GOT3 (cell line): ENCODE results near the gene MSLN.

Experiments
- DNase-seq: peaks from one replicate; lab custom pipeline; 2025; ENCODE audit warnings: mixed read lengths; lab: John Stamatoyannopoulos, UW

MSLN gene

GRCh38 chr16:776824-777223 is 16.3 kb downstream of the MSLN start:
- no peak for DNase-seq

DNA sequence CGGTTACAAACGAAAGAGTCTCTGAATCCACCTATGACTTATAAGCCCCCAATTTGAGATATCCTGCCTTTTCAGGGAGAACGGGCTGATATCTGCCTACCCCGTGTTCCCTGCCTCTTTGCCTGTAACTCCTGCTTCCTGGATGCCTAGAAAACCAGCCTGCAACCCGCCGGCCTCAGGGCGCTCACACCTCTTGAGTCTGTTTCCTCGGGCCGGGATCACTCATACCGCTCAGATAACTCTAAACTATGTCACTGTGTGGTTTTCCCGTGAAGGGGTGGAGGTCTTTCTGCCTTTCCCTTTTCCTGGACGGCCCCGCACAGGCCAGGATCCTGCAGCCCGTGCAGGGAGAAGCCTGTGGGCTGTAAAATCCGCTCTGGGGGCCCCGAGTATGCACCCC is 17.3 kb downstream of the MSLN start:
- no peak for DNase-seq

DNA sequence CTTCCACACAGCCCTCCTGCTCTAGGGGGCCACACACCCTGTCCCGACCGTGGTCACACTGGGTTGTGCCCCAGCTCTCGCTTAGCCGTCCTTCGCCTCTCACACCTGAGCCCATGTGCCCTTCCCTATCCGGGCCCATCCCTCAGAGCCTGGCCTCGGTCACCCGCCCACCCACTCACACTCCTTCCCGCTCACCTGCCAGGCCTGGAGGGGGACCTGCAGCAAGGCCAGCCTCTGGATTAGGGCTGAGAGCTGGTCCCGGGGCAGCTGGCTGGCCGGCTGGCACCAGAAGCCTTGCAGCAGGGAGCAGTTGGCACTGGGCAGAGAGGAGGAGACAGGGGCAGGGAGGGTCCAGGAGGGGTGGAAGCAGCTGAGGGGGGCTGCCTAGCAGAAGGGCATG is 17.9 kb downstream of the MSLN start:
- DNase-seq = no peak

DNA sequence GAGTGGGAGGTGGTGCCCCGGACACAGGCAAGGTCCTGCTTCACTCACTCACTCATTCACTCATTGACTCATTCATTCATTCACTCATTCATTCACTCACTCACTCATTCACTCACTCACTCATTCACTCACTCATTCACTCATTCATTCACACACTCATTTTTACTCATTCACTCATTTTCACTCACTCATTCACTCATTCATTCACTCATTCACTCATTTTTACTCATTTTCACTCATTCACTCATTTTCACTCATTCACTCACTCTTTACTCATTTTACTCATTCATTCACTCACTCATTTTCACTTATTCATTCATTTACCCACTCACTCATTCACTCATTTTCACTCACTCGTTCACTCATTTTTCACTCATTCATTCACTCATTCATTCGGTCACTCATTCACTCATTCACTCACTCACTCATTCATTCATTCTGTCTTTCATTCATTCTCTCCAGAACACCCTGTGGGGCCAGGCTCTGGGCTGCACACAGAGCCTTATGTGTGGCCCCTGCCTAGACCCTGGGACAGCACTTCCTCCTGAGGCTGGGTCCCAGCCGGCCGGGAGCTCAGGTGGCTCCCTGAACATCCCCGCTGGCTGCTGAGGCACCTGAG is 18.5 kb downstream of the MSLN start:
- DNase-seq = no peak

DNA sequence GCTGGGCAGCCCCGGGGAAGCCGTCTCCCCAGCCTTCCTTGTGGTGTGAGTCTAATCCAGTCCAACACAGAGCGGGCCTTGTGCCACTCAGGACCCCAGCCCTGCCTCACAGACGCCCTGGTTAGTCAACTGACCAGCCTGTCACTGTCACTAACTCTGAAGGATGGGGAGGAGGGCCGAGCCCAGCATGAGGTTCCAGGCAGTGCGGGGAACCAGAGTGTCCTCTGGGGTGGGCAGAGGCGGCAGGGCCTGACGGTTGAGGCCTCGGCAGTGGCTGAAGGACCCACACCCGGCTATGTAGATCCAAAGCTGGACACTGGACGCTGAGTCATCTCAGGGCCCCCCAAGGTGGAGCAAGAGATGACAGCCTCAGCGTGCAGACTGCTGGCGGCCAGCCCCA is 19.0 kb downstream of the MSLN start:
- no peak for DNase-seq

- no peak for DNase-seq
These were observed 19.8 kb downstream of the MSLN start for GRCh38 chr16:780296-780695.

DNA sequence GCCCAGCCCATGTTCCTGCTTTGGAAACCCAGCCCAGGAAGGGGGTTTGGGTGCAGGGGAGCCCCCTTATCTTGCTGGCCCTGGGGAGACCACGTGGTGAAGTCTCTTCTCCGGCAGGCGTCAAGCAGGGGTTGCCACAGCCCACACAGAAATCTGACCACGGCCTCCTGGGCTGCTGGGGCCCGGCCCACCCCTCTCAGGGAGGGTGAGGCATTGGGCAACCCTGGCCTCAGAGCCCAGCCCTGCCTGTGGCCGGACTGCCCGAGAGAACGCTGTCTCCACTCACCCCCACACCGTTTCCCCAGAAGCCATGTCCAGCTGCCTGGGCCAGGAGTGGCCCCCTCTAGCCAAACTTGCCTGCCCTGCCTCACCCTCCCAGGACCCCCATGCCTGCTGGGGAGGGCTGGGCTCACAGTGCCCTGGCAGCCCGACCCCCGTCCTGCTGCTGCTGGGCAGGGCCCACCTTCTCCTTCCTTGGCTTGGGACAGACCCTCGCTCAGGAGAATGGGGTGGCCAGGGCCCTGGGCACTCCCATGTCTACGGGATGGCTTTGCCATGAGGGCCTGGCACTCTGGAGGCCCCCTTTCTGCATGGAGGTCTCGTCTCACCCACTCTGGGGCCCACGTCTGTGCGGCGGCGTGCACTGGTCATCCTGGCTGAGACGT is 20.9 kb downstream of the MSLN start:
- no peak for DNase-seq

GRCh38 chr16:782258-782657 is 21.7 kb downstream of the MSLN start:
- DNase-seq = no peak

GRCh38 chr16:782766-783403 is 22.4 kb downstream of the MSLN start:
- no peak for DNase-seq

DNA sequence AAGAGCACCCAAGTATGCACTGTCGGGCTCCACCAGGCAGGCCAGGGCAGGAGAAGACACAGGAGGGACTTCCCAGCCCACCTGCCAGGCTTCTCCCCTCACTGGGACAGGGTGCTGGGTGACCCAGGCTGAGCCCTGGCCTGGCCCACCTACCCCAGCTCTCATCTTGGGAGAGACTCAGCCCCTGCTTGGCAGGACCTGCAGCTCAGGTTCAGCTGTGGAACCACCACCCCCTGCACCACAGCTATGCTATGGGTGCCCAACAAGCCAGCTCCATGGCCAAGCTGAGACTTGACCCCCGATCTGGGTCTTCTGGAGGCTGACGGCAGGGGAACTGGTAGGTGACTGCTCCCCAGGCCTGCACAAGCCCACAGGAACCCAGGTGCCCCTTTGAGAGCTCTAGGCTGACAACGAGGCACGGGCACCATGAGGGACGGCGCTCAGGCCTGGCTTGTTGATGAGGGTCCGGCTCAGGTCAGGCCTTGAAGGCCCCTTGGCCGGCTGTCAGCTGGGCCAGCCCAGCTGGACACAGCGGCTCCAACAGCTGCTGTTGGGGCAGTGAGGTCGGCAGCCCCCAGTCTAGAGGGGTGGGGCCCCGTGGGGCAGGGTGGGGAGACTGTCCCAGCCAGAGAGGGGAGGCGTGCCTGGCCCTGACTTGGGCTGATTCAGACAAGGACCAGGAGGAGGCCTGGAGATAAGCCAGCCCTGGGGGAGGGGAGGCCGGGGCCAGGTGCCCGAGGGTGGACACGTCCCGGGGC is 23.0 kb downstream of the MSLN start:
- no peak for DNase-seq

DNA sequence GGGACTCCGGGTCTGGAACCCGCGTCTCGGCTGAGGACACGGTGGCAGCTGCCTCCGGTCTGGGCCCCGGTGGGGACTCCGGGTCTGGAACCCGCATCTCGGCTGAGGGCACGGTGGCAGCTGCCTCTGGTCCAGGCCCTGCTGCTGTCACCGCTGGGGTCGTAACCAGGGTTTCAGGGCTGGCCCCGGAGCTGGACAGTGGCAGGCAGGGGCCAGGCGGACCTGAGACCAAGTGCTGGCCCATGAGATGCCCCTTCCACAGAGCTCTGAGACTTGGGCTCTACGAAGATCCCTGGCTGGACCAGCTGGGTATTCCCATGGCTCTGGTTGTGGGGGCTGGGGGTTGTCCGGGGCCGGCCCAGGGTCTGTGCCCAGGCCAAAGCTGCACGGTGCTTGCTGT is 23.9 kb downstream of the MSLN start:
- no peak for DNase-seq

DNA sequence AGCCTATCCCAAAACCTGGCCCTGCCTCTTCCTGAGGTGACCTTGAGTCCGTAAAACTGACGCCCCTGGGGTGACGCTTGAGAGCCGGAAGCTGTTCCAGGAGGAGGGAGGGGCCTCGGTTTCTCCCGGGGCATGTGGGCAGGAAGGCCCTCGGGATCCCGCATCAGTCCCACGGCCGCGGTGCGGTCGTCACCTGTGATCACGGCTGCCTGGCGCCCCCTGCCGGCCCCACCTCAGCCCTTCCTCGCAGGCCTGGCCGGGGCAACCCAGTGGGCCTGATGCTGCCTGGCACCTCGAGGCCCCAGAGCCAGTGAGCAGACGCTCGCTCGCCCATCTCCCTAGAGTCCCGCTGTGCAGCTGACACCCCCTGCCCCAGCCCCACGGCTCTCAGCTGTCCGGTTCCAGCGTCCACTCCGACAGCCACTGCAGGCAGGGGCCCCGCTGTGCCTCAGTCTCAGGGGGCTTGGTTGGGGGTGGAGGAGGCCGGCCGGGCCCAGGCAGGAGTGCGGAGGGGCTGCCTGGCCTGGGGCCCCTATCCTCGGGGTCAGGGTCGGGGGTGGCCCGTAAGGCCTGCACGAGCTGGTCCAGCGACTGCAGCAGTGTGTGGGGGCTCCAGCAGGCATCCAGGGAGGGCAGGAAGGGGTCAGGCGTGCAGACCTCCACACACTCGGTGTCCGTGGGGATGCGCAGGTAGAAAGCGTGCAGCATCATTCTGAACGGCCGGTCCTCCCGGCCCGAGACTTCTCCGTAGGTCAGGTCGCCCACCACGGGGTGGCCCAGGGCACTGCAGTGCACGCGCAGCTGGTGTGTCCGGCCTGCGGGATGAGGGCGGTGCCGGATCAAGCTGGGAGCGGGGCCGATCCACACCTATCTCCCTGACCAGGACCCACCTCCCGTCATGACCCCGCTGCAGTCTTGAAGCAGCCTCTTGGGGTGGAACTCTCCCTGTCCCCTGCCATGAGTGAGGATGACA is 25.3 kb downstream of the MSLN start:
- no peak for DNase-seq

DNA sequence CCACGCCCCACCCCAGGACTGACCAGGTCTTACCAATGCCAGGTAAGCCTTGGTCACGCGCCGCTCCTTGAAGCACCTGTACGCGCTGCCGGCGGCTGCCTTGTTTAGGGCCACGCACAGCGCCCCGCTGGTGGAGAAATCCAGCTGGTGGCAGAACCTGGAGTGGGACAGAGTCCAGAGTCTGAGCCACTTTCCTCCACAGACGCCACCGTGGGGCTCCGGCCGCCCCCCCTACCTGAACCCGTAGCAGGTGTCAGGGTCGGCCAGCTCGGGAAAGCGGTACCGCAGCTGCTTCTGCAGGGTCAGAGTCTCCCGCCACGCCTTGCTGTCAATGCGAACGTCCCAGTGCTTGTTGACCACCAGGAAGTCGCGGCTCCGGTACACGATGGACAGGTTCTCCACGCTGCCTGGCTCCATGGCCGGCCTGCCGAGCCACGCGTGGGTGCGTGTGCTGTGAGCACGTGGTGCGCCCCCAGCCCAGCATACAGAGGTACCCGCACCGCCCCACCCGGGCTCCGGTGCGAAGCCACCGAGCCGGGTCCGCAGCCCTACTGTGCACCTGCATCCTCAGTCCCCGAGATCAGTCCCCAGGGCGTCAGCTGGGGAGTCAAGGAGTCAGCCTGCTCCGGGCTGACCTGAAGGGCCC is 26.9 kb downstream of the MSLN start:
- no peak for DNase-seq

DNA sequence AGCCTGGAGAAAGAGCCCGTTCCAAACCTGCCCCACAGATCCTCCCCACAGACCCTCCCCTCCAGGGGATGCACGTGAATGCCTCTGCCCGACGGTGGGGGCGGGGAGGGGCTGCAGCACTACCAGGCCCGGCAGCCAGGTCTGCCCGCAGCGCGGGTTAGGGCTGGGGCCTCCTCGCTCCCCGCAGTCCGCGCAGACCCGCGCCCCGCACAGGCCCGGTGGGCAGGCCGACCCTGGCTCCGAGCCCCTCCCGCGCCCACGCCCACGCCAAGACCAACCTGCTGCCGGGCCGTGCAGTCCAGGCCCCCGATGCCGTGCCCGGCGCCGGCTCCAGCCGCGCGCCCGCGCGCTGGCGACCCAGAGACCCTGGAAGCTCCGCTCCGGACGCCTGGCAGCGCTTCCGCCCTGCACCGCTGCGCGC is 27.5 kb downstream of the MSLN start, which contains the start of gene RPUSD1:
Gene RPUSD1 (minus strand): TSS at position 404 of the 421 bp plus-strand sequence. CDS start 644 bp downstream, outside the sequence.
- no peak for DNase-seq

DNA sequence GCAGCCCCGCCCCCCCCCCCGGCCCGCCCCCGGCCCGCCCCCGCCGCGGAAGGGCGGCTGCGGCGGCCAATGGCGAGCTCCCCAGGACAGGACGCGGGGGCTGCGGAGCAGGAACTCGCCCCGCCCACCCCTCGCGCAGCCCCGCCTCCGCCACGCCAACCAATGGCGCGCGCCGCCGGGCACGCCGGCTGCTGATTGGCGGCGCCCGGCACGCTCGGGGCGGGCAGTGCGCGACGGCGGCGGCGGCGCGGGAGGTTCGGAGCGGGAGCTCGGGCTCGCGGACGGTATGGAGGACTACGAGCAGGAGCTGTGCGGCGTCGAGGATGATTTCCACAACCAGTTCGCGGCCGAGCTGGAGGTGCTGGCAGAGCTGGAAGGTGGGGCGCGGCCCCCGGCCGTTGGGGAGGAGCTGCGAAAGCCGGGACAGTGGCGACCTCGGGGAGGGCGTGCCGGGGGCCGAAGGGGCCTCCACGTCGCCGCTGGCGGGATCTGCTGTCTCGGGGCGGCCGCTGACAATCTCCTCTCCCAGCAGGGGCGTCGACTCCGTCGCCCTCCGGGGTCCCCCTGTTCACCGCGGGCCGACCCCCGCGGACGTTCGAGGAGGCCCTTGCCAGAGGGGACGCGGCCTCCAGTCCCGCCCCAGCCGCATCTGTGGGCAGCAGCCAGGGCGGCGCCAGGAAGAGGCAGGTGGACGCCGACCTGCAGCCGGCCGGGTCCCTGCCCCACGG is 28.0 kb downstream of the MSLN start, which contains the start of gene CHTF18:
Gene CHTF18 (plus strand): TSS at position 222 of the 728 bp plus-strand sequence. CDS start 65 bp downstream, at position 287.
- peak; percentile 79 for DNase-seq

- no peak for DNase-seq
These were observed 28.8 kb downstream of the MSLN start for GRCh38 chr16:789191-789850.

GRCh38 chr16:790086-790485 is 29.6 kb downstream of the MSLN start:
- DNase-seq = no peak

DNA sequence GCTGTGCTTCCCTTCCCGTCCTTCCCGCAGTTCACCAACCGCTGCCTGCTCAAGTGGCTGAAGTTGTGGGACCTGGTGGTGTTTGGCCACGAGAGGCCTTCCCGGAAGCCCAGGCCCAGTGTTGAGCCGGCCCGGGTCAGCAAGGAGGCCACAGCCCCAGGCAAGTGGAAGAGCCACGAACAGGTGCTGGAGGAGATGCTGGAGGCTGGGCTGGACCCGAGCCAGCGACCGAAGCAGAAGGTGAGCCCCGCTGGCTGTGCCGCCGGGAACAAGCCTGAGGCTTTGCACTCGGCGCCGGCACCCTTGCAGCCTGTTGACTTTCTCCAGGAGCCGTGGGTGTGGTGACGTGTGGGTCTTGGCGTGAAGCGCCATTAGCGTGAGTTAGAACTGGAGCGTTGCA is 30.6 kb downstream of the MSLN start:
- DNase-seq = no peak

GRCh38 chr16:792221-792995 is 31.9 kb downstream of the MSLN start:
- DNase-seq = no peak
